Stimulated activated CD4-positive, alpha-beta T cell treated with anti-CD3 and anti-CD28 coated beads, Interleukin-2, amount 100 ng/mL, for 24 hours (primary cell): ENCODE results near the gene EXOSC10.
A peak's percentile ranks its signal among the peaks of the same experiment; 100 is the strongest.

Experiments
- DNase-seq, 2 donors: peaks; one replicate each; pipeline ENCODE4 v3.0.0-alpha.2; 2020

Gene EXOSC10

GRCh38 chr1:11099310-11100148 lies at the start of gene EXOSC10:
TSS of gene EXOSC10 (minus strand) at chr1:11099869. CDS start at chr1:11099831, 38 bp downstream.
- peak; percentile 95 to 97 for DNase-seq

- DNase-seq, result no peak
Measured at GRCh38 chr1:11147197-11147770, 47.6 kb upstream of the EXOSC10 start.

- no peak for DNase-seq
Measured at GRCh38 chr1:11145741-11146140, 46.1 kb upstream of the EXOSC10 start.

GRCh38 chr1:11144570-11145256 lies 45.0 kb upstream of the EXOSC10 start:
- DNase-seq, result no peak

GRCh38 chr1:11143907-11144306 lies 44.2 kb upstream of the EXOSC10 start:
- no peak for DNase-seq

DNA sequence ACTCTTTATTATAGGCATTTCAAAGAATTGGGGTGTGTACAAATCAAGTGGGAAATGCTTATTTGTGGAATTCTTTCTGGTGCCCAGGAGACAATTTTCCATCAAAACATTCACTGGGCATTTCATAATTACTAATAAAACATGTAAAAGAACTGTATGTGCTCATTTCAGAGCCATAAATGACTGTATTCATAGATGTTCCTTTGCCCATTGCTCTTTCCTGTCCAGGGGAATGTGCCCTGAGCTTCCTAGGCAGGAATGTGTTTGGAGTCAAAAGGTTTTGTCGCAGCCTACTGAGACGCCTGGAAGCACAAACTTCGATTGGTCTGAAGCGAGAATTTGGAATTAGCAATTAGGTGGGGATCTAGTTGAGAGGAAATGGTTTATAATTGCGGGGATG lies 43.7 kb upstream of the EXOSC10 start:
- DNase-seq, result no peak

- DNase-seq, result no peak
Measured at GRCh38 chr1:11142618-11143391, 43.1 kb upstream of the EXOSC10 start.

DNA sequence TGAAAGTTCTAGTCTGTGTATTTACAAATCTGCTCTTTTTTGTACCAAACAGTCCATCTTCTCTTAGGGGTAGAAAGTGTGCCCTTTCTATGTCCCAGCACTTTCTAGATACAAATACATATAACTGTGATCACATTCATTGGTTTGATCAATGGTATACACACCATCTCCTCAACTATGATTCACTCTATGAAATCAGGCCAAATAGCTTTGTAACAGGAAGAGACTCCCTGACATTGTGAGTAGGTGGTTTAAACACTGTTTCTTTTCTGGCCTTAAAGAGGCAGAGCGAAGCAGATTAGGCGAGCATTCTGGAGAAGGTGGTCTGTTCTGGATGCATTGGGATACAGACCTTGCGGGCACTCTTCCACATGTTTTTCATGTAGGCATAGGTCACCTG lies 39.3 kb upstream of the EXOSC10 start:
- DNase-seq, result no peak

DNA sequence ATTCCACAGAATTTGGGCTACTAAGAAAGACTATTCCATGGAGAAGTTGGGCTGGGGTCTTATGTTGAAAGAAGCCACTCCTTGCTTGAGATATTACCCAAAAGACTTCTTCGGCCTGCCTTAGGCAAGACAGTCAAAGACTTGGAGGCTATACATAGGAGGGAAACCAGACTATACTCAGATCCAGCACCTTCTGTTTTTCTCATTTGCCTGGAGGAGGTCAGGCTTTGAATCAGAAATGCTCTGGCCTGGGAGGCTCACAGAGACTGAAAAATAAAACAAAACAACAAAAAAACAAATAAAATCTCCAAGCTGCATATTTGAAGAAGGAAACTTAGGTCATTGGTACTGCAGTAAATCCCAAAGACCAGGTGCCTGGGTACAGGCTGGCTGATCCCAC lies 38.4 kb upstream of the EXOSC10 start:
- DNase-seq, result no peak

DNA sequence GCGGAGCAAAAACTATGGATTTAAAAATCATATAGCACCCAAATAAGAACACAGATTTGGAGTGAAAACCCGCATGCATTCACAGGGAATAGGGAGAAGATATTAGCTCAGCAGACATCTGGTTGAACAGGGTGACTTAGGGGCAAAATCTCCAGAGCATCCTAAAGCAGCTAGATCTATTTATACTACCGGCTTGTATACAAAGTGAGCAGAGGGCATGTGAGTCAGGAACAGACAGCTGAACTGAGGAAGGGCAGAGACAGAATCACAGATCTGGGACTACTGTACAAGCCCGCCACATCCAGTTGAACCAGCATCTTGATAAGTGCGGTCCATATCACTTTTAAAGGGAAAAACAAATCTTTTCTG lies 35.2 kb upstream of the EXOSC10 start:
- DNase-seq, result no peak

GRCh38 chr1:11134251-11134897 lies 34.7 kb upstream of the EXOSC10 start:
- no peak for DNase-seq

DNA sequence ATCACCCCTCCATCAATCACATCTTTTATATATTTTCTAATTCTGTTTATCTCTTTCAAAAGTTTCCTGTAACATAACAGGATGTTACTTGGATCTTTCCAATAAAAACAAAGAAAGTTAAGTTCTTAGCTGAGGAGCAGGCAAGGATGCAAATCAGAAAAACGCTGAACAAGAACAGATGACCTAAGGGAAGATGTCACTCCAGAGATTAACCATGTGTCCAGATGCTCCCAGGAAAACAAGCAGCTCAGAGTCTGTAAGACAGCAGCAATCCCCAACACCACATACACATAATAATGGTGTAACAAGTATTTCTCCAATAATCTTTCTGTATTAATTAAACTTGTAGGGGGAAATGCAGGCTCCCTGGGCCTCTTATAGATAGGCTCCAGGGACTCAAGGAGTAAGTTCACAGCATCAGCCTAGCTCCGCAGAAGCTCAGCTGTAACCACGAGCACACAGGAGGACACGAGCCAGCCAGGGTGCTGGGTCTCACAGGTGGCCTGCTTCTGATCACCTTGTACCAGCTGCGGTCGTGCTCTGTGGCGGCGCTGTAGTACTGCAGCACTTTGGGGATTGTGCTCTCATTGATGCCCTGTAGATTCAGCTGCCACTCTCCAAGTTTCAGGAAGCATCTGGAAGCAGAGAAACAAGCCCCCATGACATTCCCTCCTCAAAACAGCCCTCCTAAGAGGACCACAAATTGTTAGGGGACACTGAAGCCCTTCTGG lies 33.1 kb upstream of the EXOSC10 start:
- no peak for DNase-seq

DNA sequence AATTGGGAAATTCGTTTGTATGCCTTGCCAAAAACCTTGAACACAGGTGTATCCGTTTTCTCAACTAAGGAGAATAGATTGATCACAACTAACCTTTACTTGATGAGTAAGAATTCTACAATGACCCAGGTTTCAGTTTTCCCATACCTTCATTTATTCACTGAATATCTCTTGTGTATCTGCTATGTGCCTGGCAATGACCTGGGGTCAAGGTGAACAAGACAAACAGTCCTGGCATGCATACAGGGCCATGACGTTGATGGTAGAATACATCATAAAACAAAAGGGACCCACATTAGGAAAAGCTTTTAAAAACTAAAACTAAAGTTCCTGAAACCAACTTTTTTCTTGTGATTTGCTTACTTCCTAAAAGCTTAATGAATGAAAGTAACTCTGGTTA lies 32.1 kb upstream of the EXOSC10 start:
- no peak for DNase-seq

GRCh38 chr1:11130406-11130805 lies 30.7 kb upstream of the EXOSC10 start:
- no peak for DNase-seq

GRCh38 chr1:11129649-11130390 lies 30.2 kb upstream of the EXOSC10 start:
- no peak for DNase-seq

- DNase-seq, result no peak
Measured at GRCh38 chr1:11126569-11126968, 26.9 kb upstream of the EXOSC10 start.

DNA sequence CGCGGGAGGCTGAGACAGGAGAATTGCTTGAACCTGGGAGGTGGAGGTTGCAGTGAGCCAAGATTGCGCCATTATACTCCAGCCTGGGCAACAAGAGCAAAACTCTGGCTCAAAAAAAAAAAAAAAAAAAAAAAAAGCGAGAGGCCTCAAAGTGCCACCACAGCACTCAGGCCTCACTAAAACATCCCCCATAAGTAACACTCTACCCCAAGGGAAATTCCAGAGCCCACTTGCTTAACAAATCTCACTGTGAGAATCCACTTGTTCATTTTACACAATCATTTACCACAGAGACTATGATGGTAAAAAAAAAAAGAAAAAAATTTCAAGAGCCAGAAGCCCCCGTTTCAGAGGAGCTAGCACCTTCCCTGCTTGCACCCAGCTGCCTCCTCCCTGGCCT lies 26.3 kb upstream of the EXOSC10 start:
- no peak for DNase-seq

- DNase-seq, result no peak
Measured at GRCh38 chr1:11124965-11125364, 25.3 kb upstream of the EXOSC10 start.

GRCh38 chr1:11116318-11116717 lies 16.6 kb upstream of the EXOSC10 start:
- no peak for DNase-seq

DNA sequence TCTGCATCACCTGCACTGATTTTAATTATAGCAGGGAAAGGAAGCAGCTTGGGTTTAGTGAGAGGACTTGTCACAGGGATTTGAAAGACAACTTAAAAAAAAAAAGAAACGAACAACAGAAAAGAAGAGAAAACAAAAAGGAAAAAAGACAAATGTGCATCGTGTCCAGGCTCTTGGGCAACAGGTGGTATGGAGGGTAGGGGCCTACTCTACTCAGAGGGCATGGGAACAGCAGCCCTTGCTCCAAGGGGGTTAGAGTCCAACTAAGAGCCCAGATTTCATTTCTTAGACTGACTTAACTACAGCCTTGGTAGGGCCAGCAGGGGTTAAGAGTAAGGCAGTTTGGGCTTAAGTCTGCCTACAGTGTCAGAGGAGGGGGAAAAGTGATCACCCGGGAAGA lies 15.3 kb upstream of the EXOSC10 start:
- no peak for DNase-seq

DNA sequence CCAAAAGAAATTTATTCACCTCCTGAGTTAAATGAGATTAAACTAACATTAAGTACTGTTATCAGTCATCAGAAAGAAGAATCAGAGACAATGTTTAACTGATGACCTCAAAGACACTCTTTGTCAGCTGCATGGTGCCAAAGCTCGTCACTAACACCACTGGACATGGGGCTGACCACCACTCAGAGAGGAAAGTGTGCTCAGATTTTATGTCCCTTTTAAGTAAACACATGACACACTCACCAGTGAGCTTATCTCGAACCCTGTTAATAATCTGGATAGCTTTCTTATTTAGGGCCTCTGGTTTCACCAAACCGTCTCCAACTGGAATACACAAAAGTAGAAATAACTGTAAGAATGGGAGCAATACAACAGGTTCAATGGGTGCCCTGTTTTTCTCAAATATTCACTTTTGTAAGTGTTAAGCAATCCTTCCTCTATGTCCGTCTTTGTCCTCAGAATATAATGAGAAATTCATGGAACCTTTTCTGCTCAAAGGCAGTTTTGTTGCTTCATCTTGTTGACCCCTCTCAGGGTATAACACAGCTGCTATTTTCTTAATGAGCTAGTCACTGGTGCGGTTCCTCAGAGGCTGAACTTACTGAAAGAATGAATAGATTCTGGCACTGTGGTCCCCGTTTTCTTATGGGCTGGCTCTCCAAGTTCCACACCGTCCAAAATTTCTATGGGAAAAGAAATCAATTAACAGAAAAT lies 9.5 kb upstream of the EXOSC10 start:
- DNase-seq, result no peak
